Stimulated activated CD4-positive, alpha-beta T cell treated with anti-CD3 and anti-CD28 coated beads, Interleukin-2, amount 100 ng/mL, for 24 hours (primary cell): ENCODE results near the gene SHISA6.

Source experiments
- DNase-seq, 2 donors: peaks; one replicate each; pipeline ENCODE4 v3.0.0-alpha.2; 2020

Gene SHISA6

DNA sequence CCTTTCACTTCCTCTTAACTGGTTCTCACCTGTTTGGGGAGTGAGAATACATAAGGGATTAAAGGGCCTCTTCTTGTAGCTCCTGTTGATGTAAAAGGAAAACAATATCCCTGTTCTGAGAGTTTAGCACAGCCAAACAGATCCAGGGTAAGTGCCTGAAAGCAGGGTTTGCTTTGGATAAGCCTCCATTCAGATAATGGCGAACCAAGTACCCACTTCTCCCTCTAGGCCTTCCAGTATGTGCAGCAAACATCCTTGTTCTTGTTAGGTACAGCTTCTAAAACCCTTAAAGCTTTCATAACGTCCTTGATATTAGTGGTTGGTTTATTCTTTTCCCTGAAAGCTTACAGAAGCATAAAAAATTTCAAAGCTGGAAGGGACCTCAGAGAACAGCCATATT, 226.6 kb downstream of the SHISA6 start:
- DNase-seq = no peak

DNA sequence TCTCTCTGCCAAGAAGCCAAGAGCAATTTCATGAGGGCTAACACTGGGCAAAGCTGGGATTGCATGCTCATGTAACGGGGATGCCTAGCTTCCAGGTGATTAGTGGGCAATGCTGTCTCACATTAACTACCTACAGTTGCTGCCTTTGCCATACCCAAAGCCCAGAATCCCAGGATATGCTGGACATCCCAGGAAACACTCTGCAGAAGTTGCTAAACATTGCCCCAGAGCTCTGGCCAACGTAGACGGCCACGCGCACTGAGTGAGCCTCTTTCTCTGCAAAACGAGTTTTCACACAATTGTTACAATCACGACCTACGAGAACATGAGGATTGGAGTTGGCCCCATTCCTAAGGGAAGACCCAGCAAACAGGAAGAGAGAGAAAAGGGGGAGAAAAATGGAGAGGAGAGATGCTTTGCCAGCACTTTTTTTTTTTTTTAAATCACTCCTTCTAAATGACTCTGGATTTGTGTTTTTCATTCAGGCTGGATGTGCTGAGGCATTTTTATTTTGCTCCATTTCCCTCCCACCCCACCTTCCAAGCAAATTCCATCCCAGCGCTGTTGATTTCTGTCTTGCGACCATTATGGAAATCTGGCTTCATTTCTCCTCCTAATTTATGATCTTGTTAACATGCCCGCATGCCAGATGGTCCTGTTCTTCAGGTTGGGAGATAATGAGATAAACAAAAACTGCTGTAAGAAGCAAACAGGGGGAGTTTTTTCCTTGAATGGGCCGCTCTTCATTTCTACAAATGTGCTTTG, 244.5 kb downstream of the SHISA6 start:
- no peak for DNase-seq

DNA sequence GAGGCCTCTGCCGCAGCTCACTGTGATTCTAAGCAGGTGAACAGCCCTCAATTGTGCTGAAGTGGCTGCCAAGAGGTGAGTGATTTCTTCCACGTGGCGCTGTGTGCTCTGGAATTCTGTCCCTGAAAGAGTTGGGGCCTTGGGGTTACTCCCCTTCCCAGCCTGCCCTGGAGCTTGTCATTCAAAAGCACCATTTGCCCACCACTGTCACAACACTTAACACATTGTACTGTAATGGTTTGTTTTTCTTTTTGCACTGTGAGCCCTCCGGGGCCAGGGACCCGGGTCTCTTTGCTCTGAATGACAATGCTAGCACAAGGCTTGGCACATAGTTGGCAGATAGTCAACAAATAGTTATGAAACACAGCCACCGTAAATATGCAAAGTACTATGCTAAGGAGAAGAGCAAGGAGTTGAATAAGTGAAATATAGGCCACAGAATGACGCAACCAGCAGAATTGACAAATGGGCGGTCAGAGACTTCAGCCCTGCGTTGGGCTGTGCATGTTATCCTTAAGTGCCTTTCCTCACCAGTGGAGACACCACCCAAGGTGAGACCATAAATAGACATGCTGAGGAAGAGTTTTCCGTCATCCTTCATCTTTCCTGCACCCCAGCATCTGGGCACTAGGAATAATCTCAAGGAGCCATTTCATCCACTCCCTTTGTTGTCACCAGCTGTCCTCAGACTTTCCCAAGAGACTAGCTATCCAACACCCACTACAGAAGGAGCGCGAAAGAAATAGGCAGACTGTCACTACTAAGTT, 245.3 kb downstream of the SHISA6 start:
- DNase-seq = no peak

DNA sequence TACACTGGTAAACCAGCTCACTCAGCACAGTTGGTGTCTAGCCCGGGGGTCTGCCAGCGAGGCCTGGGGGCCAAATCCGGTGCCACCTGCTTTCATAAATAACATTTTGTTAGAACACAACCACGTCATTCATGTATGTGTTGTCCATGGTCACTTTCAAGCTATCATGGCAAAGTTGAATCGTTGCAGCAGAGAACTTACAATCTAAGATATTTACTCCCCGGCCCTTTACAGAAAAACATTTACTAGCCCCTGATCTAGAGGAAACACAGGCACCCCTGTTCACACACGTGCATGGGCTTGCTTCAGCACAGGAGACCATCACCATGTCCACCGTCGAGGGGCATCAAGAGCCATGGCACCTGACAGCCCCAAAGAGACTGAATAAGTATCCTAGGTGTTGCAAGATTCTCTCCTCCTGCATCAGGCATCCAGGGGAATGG, 245.9 kb downstream of the SHISA6 start:
- no peak for DNase-seq

DNA sequence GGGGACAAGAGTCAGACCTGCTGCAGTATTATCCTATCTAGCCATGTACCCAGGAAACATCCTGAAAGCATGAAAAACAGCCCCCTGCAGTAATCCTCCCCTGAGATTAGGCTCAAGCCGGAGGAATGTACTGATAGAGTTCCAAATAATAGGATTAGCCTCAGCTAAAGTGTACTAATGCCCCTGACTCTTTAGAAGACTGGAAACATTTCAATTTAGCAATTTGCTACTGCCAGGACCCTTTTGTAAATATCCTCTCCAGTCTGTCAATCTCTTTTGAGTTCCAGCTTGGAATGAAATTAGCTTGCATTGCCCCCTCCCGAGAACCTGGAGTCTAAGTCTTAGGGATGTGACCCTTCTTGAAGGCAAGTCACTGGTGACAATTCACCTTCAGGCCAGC, 246.5 kb downstream of the SHISA6 start:
- no peak for DNase-seq

DNA sequence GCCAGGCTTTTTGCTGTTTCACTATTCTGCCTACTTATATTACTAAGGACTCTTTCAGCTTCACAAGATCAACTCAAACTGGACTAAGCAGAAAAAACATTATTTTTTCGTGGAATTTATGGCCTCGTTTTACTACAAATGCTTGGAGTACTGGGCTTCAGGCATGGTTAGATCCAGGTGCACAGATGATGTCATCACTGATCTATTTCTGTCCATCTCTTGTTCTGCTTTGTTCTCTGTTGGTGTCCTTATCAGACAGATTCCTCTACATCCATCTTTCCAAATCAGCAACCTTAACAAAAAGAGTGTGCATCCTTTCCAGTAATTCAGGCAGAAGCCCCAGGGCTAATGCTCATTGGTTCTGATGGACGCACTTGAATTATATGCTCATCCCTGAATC, 247.4 kb downstream of the SHISA6 start:
- no peak for DNase-seq

DNA sequence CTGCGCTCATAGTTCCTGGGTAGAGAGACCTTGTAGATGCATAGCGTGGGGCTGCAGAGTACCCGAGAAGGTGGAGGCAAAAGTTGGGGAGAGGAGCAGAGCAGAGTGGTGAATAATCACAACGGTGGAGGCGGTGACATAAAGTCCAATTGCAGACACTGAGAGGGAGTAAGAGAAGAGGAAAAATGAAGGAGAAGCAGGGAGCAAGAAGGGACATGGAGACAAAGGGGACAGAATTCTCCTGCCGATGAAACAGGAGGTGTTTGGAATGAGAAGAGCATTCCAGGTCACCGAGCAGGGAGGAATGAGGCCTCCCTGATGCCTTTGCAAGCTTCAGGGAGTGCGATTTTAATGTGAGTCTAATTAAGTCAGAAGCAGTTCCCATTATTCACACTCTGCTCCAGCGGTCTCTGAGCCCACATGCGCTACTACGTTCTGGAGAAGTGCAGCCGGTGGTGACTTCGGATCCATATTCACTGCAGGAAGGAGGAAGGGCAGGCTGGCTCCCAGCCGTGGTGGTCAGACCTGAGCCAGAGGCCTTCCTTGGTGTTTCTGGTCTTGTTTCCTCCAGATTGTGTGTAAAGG, 249.2 kb downstream of the SHISA6 start:
- DNase-seq = no peak

DNA sequence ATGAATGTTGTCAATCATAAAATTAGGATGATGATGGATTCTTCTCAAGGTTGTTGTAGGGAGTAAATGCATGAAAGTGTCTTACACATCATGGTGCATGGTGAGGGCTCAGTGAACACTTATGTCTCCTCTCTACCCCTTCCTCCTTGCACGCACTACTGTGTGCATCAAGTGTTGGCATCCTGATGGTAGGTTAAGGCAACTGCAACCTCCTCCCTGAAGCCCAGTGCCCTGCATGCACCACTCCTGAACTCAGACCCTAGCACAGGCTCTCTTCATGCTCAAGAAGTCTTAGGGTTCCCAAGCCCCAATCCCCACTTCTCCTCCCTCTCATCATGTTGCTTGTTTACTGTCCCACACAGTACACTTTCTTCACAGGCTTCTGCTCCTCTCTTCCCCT, 251.5 kb downstream of the SHISA6 start:
- DNase-seq = no peak

DNA sequence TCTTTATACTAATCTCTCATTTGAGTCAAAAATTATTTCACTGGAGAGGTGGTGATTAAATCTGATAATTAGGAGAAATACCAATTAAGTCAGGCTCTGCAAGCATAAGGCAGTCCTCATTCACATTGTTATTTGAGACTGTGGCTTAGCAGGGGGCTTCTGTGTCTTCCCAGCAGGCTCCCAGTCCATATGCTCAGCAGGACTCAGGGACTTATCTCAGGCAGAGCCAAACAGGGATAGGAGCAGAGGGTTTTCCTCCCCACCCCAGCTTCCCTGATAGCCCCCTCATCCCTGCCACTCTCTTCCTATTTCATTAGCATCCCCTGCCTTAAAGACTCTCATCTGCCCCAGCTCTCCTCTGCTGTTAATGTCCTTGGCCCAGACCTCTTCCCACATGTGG, 252.9 kb downstream of the SHISA6 start:
- no peak for DNase-seq

DNA sequence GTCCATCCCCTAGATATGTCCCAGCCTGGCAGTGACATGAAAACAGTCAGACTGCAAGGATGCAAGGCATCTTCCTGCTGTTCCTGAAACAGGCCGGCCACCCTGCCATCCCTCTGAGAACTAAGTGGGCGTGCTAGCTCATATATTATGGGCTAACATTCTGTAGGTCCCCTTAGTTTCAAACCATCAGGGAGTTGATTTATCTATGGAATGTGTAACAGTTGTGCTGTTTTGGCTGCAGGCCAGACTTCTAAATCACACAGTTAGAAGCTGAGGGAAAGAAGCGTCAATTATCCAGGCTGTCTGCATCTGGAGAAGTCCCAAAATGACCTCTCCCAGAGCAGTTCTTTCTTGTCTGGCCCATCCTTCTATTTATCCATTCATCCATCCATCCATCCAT, 254.6 kb downstream of the SHISA6 start:
- DNase-seq = no peak

DNA sequence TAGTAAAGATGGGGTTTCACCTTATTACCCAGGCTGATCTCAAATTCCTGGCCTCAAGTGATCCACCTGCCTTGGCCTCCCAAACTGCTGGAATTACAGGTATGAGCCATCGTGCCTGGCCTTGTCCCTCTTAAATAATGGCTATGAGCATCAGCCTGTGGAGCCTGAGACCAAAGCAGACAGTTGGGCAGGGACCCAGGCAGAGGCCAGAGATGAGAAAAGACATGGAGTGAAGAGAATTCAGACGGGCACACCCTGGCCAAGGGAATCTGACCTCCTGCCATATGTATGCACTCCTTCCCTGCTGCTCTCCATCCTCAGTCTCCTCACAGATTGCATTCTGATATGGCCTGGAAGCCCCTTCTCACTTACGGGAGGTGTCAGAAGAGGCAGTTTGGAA, 258.9 kb downstream of the SHISA6 start:
- no peak for DNase-seq

DNA sequence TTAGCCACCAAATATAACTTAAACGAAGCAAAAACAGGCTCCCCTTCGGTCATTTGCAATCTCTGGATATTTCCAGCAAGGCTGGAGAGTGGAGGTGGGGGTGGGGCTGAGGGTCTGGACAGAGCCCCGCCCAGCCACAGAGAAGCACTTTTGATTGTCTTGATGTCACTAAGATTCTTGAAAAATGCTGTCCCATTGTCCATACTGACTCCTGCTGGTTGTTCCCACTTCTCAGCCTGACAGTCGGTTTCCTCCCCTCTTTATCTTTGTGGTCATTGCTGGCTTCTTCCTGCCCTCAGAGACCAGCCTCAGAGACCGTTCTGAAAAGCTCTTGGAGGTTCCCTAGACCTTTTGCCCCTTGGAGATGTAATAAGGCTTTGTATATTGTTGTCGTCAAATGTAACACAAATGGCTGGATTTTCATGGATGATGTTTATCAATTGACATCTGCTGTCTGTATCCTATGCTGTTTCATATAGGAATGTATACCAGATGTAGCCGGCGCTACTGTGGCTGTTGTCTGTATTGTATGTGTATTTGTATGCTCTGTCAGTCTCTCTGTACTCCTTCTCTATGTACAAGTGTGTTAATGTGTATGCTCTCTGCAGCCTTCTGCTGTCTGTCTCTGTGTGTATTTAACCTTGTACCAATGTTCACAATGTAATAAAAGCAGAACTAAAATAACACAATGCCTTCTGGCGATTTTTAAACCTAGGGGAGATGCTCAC, 262.5 kb downstream of the SHISA6 start:
- no peak for DNase-seq

DNA sequence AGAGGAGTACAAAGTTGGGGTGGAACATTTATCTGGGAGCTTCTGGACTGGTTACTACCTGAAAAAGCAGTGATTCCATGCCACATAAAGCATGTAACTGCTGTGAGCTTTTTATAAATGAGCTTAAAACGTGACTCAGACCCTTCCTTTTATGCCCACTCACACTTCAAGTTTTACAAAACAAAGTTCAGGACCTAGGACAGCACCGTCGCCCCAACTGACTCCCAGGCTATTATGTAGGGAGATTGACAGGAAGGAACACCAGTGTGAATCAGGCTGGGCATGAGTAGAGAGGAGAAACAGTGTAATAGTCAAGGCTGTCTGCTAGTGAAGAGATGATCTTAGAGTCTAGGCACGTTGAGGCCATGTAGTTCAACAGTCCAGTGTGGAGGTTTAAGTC, 265.6 kb downstream of the SHISA6 start:
- DNase-seq = no peak

DNA sequence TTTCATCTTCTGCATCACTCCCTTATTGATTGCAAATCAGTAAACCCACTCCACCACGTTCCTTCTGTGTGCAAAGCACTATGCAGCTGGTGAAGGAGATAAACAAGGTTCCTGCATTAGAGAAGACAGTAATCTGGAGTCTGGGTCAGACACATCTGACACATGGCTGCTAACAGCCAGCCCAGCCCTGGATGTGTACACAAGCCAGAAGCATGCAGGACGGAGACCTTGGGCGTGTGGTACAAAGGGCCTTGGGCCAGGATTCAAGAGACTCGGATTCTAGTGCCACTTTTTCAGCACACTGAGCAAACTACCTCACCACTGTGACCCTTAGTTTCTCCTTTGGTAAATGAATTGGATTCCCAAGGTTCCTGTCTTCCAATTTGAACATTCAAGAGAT, 270.7 kb downstream of the SHISA6 start:
- DNase-seq = no peak

DNA sequence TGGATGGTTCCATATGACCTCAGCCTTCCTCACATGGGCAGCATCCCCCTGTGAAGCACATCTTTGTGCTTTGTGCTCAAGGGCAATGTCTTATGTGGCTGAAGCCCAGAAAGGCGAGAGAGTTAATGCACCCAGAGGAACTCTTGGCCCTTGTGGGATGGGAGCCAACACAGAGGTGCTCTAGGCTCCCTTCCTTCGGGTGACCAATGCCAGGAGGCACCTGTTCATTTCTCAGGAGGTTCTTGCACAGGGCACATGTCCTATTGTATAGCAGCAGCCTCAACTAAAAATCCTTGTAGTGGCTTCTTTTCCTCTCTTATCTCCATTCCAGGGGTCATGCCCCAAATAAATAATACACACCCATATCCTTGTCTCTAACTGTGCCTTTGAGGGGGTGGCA, 273.6 kb downstream of the SHISA6 start:
- no peak for DNase-seq

DNA sequence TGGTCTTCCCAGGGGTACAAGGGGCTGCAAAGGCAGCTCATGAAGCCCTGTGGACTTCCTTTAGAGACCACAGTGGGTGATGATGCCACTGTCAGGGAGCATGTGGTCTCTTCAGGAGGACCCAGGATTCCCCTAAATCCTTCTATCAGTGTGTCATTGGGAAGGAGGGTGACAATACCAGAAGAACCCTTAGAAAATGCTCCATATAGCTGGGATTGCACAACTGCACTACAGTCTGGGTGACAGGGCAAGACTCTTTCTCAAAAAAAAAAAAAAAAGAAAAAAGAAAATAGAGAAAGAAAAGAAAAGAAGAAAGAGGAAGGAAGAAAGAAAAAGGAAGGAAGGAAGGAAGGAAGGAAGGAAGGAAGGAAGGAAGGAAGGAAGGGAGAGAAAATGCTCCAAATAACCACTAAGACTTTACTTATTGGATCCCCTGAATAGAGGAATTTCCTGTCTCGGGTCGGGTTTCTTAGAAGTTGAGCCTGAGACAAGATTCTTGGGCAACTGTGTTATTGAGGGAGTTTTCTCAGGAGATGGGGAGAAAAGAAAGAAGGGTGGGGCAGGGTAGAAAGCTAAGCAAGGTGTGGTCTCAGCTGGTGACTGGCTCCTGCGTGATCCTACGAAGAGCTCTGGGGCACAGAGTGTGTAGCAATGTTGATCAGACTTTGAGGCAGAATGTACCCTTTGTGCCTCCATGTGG, 274.1 kb downstream of the SHISA6 start:
- no peak for DNase-seq

DNA sequence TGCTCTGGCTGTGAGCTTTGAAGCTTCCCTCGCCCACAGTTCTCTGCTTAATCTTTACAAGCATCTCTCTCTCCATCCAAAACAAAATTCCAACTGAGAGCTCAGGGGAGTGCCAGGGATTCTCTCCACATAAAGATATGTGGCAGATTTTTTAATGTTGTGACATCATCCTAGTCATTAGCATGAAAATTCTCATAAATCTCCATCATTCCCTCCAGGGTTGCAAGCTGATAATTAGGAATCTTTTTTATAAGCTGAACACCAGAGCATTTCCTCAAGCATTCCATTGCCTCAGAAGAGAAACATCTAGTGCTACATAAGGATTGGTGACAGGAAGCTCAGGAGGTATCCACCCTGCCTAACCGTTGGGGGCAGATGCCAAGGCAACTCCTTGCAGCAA, 274.9 kb downstream of the SHISA6 start:
- no peak for DNase-seq

DNA sequence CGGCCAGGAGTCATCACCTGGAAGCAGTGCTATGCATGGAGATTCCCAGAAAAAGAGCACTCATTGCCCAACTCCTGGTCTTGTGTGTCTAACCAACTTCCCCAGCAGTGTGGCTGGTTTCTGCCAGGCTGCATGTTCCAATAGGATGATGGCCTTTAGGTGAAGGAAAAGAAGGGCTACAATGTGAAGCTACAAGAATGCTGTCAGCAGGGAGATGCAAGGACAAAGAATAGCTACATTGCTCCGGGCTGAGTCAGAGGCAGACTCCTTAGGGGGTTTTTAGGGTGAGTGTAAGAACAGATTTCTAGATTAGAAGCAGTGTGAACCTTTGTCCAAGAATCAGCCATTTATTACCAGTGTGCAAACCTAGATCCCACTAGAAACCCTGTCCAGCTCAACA, 294.2 kb downstream of the SHISA6 start:
- DNase-seq = no peak

DNA sequence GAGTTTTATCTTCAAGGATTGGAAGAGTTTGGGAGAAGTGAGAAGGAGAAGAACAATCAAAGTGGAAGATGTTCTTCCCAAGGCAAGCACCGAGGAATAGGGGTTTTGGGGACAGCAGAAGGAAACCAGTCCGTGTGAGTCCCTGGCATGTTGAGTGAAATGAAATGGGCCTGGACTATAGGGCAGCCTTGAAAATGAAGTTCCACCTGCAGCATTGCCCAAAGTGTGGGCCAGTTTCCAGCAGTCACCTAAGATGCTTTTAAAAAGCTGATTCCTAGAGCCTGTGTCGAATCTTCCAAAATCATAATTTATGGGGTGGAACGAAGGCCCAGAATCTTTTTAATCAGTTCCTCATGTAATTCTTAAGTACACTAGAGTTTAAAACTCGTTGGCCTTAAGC, 297.4 kb downstream of the SHISA6 start:
- no peak for DNase-seq

DNA sequence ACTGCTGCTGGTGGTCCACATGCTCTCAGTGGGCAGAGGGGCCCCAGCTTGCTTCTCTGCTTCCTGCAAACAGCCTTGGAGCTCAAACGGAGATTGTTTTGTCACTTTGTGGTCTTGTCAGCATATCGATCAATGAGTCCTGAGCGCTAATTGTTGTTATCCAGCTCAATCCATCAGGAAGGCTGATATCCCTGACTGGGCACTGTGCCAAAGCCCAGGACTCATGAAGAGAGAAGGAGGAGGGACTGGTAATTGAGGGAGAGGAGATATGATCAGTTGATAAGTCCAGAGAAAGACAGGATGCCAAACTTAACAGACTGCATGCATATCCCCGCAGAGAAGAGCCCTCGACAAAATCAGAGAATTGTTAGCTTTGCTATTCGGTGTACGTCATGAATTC, 298.6 kb downstream of the SHISA6 start:
- DNase-seq = no peak

DNA sequence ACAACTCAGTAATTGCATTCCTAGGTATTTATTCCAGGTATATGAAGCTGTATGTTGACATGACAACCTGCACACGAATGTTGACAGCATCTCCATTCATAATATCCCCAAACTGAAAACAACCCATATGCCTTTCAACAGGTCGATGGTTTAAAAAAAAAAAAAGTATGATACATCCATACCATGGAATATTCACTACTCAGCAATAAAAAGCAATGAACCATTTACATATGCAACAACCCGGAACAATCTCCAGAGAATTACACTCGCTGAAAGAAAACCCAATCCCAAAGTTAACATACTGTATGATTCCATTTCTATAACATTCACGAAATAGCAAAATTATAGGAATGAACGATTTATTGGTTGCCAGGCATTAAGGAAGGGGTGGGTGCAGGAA, 304.0 kb downstream of the SHISA6 start:
- no peak for DNase-seq

DNA sequence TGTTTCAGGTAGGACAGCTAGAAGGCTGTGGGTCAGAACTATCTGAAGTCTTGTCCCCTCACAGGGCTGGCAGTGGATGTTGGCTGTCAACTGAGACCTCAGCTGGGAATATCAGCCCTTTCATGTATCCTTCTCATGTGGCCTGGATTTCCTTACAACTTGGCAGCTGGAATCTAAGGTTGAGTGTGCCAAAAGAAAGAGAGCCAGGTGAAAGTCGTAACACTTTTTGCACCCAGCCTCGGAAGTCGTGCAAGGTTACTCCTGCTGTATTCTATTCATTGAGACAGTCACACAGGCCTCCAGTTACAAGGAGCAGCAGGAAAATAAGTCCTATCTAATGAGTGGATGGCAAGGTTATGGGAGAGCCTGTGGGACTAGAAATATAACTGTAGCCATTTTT, 304.7 kb downstream of the SHISA6 start:
- DNase-seq = no peak

DNA sequence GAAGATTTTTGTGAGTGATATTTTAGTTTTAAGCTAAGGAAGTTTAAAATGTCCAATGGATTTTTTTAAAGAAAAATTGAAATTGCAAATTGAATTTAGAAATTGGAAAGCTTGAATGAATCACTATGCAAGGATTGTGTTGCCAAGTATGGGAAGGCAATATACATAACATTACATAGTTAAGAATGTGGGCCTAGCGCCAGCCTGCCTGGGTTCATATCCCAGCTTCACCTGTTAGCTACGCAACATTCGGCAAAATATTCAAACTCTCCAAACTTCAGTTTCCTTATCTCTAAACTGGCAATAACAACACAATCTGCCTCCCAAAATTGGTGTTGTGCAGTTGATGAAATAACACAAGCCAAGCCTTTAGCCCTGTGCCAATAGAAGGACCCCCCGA, 306.8 kb downstream of the SHISA6 start:
- no peak for DNase-seq
